H9 (cell line): Measurements from ENCODE around the gene MAGOH. TPM values are rescaled to one million over a fixed set of nuclear protein-coding genes. Genes with fewer than 3 reads are reported as not detected.

Source experiments
- DNase-seq: peaks from one replicate; pipeline ENCODE4 v3.0.0-alpha.2; 2017
- H2AFZ ChIP-seq: one replicate; pipeline ENCODE4 v1.6.1; 2013; ENCODE audit warnings: mild to moderate bottlenecking, low read length, control low read depth, moderate library complexity
- H2AK5ac ChIP-seq: 2 replicates; pipeline ENCODE4 v1.6.1; 2013; ENCODE audit warnings: low read length, control low read depth, mixed read lengths; ENCODE audit not compliant: insufficient read length
- H2BK120ac ChIP-seq: one replicate; pipeline ENCODE4 v1.6.1; 2013; ENCODE audit warnings: low read depth, mild to moderate bottlenecking, low read length, control low read depth, inconsistent platforms; ENCODE audit not compliant: poor library complexity, severe bottlenecking
- H2BK12ac ChIP-seq: 2 replicates; pipeline ENCODE4 v1.6.1; 2013; ENCODE audit warnings: low read length, control low read depth, mixed read lengths, low read depth; ENCODE audit not compliant: insufficient read length
- H2BK15ac ChIP-seq: 2 replicates; pipeline ENCODE4 v1.6.1; 2013; ENCODE audit warnings: low read depth, low read length, control low read depth
- H2BK20ac ChIP-seq: one replicate; pipeline ENCODE4 v1.6.1; 2013; ENCODE audit warnings: low read depth, mild to moderate bottlenecking, low read length, control low read depth, inconsistent platforms; ENCODE audit not compliant: poor library complexity, severe bottlenecking
- H2BK5ac ChIP-seq: 2 replicates; pipeline ENCODE4 v1.6.1; 2013; ENCODE audit warnings: low read length, control low read depth, mixed read lengths; ENCODE audit not compliant: insufficient read length
- H3K14ac ChIP-seq: 2 replicates; pipeline ENCODE4 v1.6.1; 2013; ENCODE audit warnings: low read length, control low read depth; ENCODE audit not compliant: insufficient read depth
- H3K18ac ChIP-seq: 2 replicates; pipeline ENCODE4 v1.6.1; 2013; ENCODE audit warnings: low read depth, mild to moderate bottlenecking, mixed read lengths, low read length, control low read depth; ENCODE audit not compliant: insufficient read length
- H3K23ac ChIP-seq: 2 replicates; pipeline ENCODE4 v1.6.1; 2013; ENCODE audit warnings: low read length, control low read depth, mixed read lengths, low read depth; ENCODE audit not compliant: insufficient read length
- H3K23me2 ChIP-seq: 2 replicates; pipeline ENCODE4 v1.6.1; 2013; ENCODE audit warnings: low read depth, mild to moderate bottlenecking, mixed read lengths, low read length, control low read depth; ENCODE audit not compliant: insufficient read length, poor library complexity, severe bottlenecking
- H3K27ac ChIP-seq: 2 replicates; pipeline ENCODE4 v1.5.1; 2013; ENCODE audit warnings: low read length, control low read depth, mixed read lengths, low read depth; ENCODE audit not compliant: insufficient read length
- H3K27me3 ChIP-seq: 2 replicates; pipeline ENCODE4 v1.6.1; 2013; ENCODE audit warnings: low read length, control low read depth, inconsistent platforms; ENCODE audit not compliant: insufficient read depth
- H3K4ac ChIP-seq: 2 replicates; pipeline ENCODE4 v1.6.1; 2013; ENCODE audit warnings: low read depth, mild to moderate bottlenecking, control low read depth, inconsistent platforms, low read length, moderate library complexity
- H3K4me1 ChIP-seq: 2 replicates; pipeline ENCODE4 v1.6.1; 2013; ENCODE audit warnings: low read length, control low read depth, inconsistent platforms; ENCODE audit not compliant: insufficient read depth
- H3K4me2 ChIP-seq: 2 replicates; pipeline ENCODE4 v1.6.1; 2013; ENCODE audit warnings: low read length, control low read depth, mixed read lengths; ENCODE audit not compliant: insufficient read length, insufficient read depth
- H3K56ac ChIP-seq: 2 replicates; pipeline ENCODE4 v1.6.1; 2013; ENCODE audit warnings: low read depth, mild to moderate bottlenecking, mixed read lengths, low read length, control low read depth; ENCODE audit not compliant: insufficient read length
- H3K79me1 ChIP-seq: 2 replicates; pipeline ENCODE4 v1.6.1; 2013; ENCODE audit warnings: low read depth, mild to moderate bottlenecking, moderate library complexity, low read length, control low read depth, inconsistent platforms; ENCODE audit not compliant: insufficient read depth, poor library complexity, severe bottlenecking
- H3K79me2 ChIP-seq: 2 replicates; pipeline ENCODE4 v1.6.1; 2013; ENCODE audit warnings: low read length, control low read depth, inconsistent platforms; ENCODE audit not compliant: insufficient read depth
- H3K9ac ChIP-seq: 2 replicates; pipeline ENCODE4 v1.6.1; 2013; ENCODE audit warnings: low read length, control low read depth, mixed read lengths; ENCODE audit not compliant: insufficient read length; ENCODE audit errors: extremely low read depth
- H3K9me3 ChIP-seq: one replicate; pipeline ENCODE4 v1.6.1; 2013; ENCODE audit warnings: low read depth, low read length, inconsistent platforms; ENCODE audit not compliant: control insufficient read depth
- H3T11ph ChIP-seq: one replicate; pipeline ENCODE4 v1.6.1; 2013; ENCODE audit warnings: mild to moderate bottlenecking, low read length, control low read depth, inconsistent platforms
- H4K20me1 ChIP-seq: one replicate; pipeline ENCODE4 v1.6.1; 2013; ENCODE audit not compliant: control insufficient read depth, insufficient read length, insufficient read depth
- H4K5ac ChIP-seq: 2 replicates; pipeline ENCODE4 v1.6.1; 2013; ENCODE audit warnings: low read depth, mild to moderate bottlenecking, mixed read lengths, low read length, control low read depth; ENCODE audit not compliant: insufficient read length
- H4K8ac ChIP-seq: replicated peaks from 2 replicates; pipeline ENCODE4 v1.6.1; 2013; ENCODE audit warnings: low read length, control low read depth, mixed read lengths, low read depth; ENCODE audit not compliant: insufficient read length
- H4K91ac ChIP-seq: 2 replicates; pipeline ENCODE4 v1.6.1; 2013; ENCODE audit warnings: low read depth, mild to moderate bottlenecking, moderate library complexity, mixed read lengths, low read length, control low read depth; ENCODE audit not compliant: insufficient read length
- H3K27ac Mint-ChIP-seq, 3 experiments: 2 replicates in 2 of 3; 3 replicates in 1 of 3; pipeline ENCODE4 v1.8.0; 2020 to 2021; ENCODE audit warnings: mixed read lengths in 3 of 3, mild to moderate bottlenecking in 1 of 3, moderate library complexity in 1 of 3
- H3K27me3 Mint-ChIP-seq: 2 replicates; pipeline ENCODE4 v1.8.0; 2021; ENCODE audit warnings: low read depth, mild to moderate bottlenecking, moderate library complexity, mixed read lengths
- H3K36me3 Mint-ChIP-seq, 3 experiments: 2 replicates in 2 of 3; 3 replicates in 1 of 3; pipeline ENCODE4 v1.8.0; 2020 to 2021; ENCODE audit warnings: low read depth in 3 of 3, mixed read lengths in 3 of 3; ENCODE audit not compliant: insufficient read depth in 1 of 3
- H3K4me1 Mint-ChIP-seq, 2 experiments: 2 replicates each; pipeline ENCODE4 v1.8.0; 2020; ENCODE audit warnings: mixed read lengths in 2 of 2
- H3K4me3 Mint-ChIP-seq, 2 experiments: 2 replicates in 1 of 2; 3 replicates in 1 of 2; pipeline ENCODE4 v1.8.0; 2020 to 2021; ENCODE audit warnings: mild to moderate bottlenecking in 2 of 2, mixed read lengths in 2 of 2, moderate library complexity in 1 of 2
- H3K9me3 Mint-ChIP-seq, 2 experiments: 2 replicates in 1 of 2; 3 replicates in 1 of 2; pipeline ENCODE4 v1.8.0; 2020; ENCODE audit warnings: mild to moderate bottlenecking in 2 of 2, mixed read lengths in 2 of 2, moderate library complexity in 1 of 2
- CTCF ChIP-seq: fragments of 200-600 bp; sonication (generic); conservative IDR thresholded peaks from 3 replicates; pipeline ENCODE4 v1.8.0; 2021; ENCODE audit warnings: antibody characterized with exemption, mild to moderate bottlenecking
- WGBS: extraction: QIAGEN DNeasy Blood & Tissue Kit; methylation state at CpG from one replicate; pipeline ENCODE4 v1.1.7; 2013; ENCODE audit warnings: missing lambda C conversion rate, low lambda C conversion rate, mixed read lengths; ENCODE audit not compliant: insufficient read length; ENCODE audit errors: extremely low coverage; 5-methylcytosine and 5-hydroxymethylcytosine counted together
- total RNA-seq: library from RNA; stranded (reverse); gene quantifications from 2 replicates; pipeline ENCODE4 v1.2.1, GENCODE V29; 2021

MAGOH gene
- total RNA-seq, 1 experiment from 2014 or later, result 81.2 TPM

- no CpG with 5 or more reads among the region's 5 CpGs for WGBS
- Mint-ChIP-seq H3K36me3 (peaks cover 35 to 80% (median 54%) of the 10 kb centered on the region in 3 experiments; a peak in 6 of 7 replicates), H3K27me3 (no peaks in the 10 kb centered on the region), H3K4me3 (no peak overlapping the region), H3K27ac (no peak overlapping the region), H3K4me1 (peaks cover 25 to 36% of the 10 kb centered on the region in 2 experiments), H3K9me3 (no peaks in the 10 kb centered on the region)
- Histone ChIP-seq H3K79me1 (no peaks in the 10 kb centered on the region), H2AFZ (no peak overlapping the region), H4K91ac (no peak overlapping the region), H3K18ac (no peak overlapping the region), H3K27ac (no peak overlapping the region), H2AK5ac (no peak overlapping the region), H3K23ac (no peak overlapping the region), H2BK20ac (no peak overlapping the region), H2BK15ac (no peak overlapping the region), H3K4me2 (no peak overlapping the region), H3K23me2 (no peaks in the 10 kb centered on the region), H3K27me3 (no peaks in the 10 kb centered on the region), H3K56ac (no peak overlapping the region), H2BK5ac (no peak overlapping the region), H3K4me1 (no peaks in the 10 kb centered on the region), H2BK12ac (no peak overlapping the region), H2BK120ac (no peak overlapping the region), H3K14ac (no peak overlapping the region), H4K20me1 (peaks cover 2% of the 10 kb centered on the region), H4K8ac (no peak overlapping the region), H4K5ac (no peak overlapping the region), H3K9me3 (no peaks in the 10 kb centered on the region), H3K4ac (no peak overlapping the region), H3K9ac (no peak overlapping the region), H3K79me2 (no peaks in the 10 kb centered on the region), H3T11ph (no peak overlapping the region)
- no peak for TF ChIP-seq CTCF
- DNase-seq, result no peak
These were observed 47.2 kb upstream of the MAGOH start for GRCh38 chr1:53285546-53285945.
